ENCODE measurements around the gene NOXO1.

DNA sequence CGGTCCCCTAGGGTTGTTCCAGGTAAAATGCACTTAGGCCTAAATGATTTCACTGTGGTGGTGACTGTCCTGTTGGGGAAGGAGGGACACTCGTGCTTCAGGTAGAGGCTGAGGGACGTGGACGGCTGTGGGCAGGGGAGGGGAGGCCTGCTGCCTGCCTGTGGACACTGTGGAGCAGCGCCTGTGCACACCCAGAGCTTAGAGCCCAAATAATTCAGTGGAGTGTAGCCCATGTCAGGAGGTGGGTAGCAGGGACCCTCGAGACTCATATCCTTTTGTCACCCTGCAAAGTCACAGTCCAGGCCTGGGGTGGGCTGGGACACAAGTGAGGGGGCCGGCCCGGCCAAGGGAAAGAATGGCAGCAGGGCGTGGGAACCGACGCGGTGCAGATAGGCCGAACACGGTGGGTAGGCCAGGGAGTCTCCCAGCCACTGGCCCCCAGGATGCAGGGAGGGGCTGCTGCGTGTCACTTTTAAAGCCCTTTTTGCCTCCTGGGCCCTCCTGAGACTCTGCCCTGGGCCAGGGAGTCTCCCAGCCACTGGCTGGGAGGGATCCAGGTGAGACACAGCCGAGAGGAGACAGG, 44.7 kb upstream of the NOXO1 start:
- TF ChIP-seq, protein P1, sequence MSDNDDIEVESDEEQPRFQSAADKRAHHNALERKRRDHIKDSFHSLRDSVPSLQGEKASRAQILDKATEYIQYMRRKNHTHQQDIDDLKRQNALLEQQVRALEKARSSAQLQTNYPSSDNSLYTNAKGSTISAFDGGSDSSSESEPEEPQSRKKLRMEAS (IDR thresholded peaks at IDR 0.05; ENCODE audit: low read depth) = no peak
- TF ChIP-seq, protein P2, sequence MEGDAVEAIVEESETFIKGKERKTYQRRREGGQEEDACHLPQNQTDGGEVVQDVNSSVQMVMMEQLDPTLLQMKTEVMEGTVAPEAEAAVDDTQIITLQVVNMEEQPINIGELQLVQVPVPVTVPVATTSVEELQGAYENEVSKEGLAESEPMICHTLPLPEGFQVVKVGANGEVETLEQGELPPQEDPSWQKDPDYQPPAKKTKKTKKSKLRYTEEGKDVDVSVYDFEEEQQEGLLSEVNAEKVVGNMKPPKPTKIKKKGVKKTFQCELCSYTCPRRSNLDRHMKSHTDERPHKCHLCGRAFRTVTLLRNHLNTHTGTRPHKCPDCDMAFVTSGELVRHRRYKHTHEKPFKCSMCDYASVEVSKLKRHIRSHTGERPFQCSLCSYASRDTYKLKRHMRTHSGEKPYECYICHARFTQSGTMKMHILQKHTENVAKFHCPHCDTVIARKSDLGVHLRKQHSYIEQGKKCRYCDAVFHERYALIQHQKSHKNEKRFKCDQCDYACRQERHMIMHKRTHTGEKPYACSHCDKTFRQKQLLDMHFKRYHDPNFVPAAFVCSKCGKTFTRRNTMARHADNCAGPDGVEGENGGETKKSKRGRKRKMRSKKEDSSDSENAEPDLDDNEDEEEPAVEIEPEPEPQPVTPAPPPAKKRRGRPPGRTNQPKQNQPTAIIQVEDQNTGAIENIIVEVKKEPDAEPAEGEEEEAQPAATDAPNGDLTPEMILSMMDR (IDR thresholded peaks at IDR 0.05) = no peak
